BE2C (cell line): Measurements from ENCODE around the gene OAS2.

Experiments used
- DNase-seq: peaks from one replicate; pipeline ENCODE4 v3.0.0-alpha.2; 2020
- H3K27me3 ChIP-seq: fragments of 250-450 bp; sonication (Bioruptor Pico); 2 replicates; pipeline ENCODE4 v1.5.1; 2020; ENCODE audit warnings: mild to moderate bottlenecking
- H3K36me3 ChIP-seq: fragments of 250-450 bp; sonication (Bioruptor Pico); 2 replicates; pipeline ENCODE4 v1.5.1; 2020; ENCODE audit warnings: mild to moderate bottlenecking
- H3K4me1 ChIP-seq: fragments of 250-450 bp; sonication (Bioruptor Pico); 2 replicates; pipeline ENCODE4 v1.5.1; 2020
- H3K4me3 ChIP-seq: 2 replicates; pipeline ENCODE4 v1.5.1; 2011; ENCODE audit warnings: low read depth, low read length
- H3K9me3 ChIP-seq: fragments of 250-450 bp; sonication (Bioruptor Pico); 2 replicates; pipeline ENCODE4 v1.5.1; 2020
- TF ChIP-seq, protein P1 (sequence below): IDR thresholded peaks from 2 replicates; pipeline ENCODE4 v1.5.1; 2012; ENCODE audit warnings: mild to moderate bottlenecking, low read depth, low read length

Gene OAS2

DNA sequence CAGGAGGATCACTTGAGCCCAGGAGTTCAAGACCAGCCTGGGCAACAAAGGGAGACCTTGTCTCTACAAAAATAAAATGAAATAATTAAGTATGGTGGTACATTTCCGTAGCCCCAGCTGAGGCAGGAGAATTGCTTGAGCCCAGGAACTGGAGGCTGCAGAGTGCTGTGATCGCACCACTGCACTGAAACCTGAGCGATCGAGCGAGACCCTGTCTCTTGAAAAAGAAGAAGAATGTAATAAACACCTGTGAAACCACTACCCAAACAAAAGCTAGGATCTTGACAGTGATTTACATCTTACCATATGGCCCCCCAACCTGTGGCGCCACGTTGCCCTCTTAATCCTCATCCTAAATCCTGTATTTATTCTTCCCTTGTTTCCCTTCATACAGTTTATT lies 72.5 kb downstream of the OAS2 start:
- DNase-seq = no peak
- no peaks in the 10 kb centered on the region for H3K4me1 ChIP-seq
- TF ChIP-seq, protein P1, sequence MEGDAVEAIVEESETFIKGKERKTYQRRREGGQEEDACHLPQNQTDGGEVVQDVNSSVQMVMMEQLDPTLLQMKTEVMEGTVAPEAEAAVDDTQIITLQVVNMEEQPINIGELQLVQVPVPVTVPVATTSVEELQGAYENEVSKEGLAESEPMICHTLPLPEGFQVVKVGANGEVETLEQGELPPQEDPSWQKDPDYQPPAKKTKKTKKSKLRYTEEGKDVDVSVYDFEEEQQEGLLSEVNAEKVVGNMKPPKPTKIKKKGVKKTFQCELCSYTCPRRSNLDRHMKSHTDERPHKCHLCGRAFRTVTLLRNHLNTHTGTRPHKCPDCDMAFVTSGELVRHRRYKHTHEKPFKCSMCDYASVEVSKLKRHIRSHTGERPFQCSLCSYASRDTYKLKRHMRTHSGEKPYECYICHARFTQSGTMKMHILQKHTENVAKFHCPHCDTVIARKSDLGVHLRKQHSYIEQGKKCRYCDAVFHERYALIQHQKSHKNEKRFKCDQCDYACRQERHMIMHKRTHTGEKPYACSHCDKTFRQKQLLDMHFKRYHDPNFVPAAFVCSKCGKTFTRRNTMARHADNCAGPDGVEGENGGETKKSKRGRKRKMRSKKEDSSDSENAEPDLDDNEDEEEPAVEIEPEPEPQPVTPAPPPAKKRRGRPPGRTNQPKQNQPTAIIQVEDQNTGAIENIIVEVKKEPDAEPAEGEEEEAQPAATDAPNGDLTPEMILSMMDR = no peak
- no peak overlapping the region for H3K4me3 ChIP-seq
- no peaks in the 10 kb centered on the region for H3K36me3 ChIP-seq
- peaks cover 5% of the 10 kb centered on the region for H3K27me3 ChIP-seq
- H3K9me3 ChIP-seq = no peaks in the 10 kb centered on the region

GRCh38 chr12:113051759-113052158 lies 73.4 kb downstream of the OAS2 start:
- Histone ChIP-seq H3K27me3 (peaks cover 13% of the 10 kb centered on the region), H3K9me3 (no peaks in the 10 kb centered on the region), H3K4me1 (no peaks in the 10 kb centered on the region), H3K4me3 (no peak overlapping the region), H3K36me3 (no peaks in the 10 kb centered on the region)
- DNase-seq = no peak
- TF ChIP-seq, protein P1 = no peak

DNA sequence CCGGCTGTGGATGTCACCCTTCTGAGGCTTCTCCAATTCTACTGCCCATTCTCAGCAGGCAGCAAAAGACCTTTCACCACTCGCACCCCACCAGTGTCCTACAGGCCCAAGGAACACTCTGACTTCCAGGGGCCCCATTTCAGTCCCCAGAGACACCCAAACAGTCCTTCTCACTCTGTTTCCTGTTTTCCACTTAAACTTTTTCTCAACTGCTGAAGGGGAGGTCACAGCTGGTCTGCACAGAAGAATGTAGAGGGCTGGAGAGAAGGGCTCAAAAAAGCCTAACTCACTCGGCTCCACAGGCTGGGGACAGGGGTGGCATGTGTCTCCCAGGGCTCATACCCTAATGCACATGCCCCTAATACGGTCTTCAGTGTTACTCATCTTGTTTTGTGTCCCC lies 74.0 kb downstream of the OAS2 start:
- TF ChIP-seq, protein P1 = no peak
- Histone ChIP-seq H3K4me3 (no peak overlapping the region), H3K4me1 (no peaks in the 10 kb centered on the region), H3K36me3 (no peaks in the 10 kb centered on the region), H3K9me3 (no peaks in the 10 kb centered on the region), H3K27me3 (peaks cover 15% of the 10 kb centered on the region)
- DNase-seq = no peak

GRCh38 chr12:113054948-113055486 lies 76.7 kb downstream of the OAS2 start:
- Histone ChIP-seq H3K4me3 (no peak overlapping the region), H3K36me3 (no peaks in the 10 kb centered on the region), H3K27me3 (peaks cover 15% of the 10 kb centered on the region), H3K9me3 (no peaks in the 10 kb centered on the region), H3K4me1 (peaks cover 3% of the 10 kb centered on the region; the same call in 1 of the 2 replicates)
- DNase-seq = no peak
- TF ChIP-seq, protein P1 = no peak

GRCh38 chr12:113055594-113056380 lies 77.5 kb downstream of the OAS2 start:
- Histone ChIP-seq H3K4me1 (peaks cover 4% of the 10 kb centered on the region), H3K36me3 (no peaks in the 10 kb centered on the region), H3K4me3 (no peak overlapping the region), H3K9me3 (no peaks in the 10 kb centered on the region), H3K27me3 (peaks cover 15% of the 10 kb centered on the region)
- TF ChIP-seq, protein P1 = no peak
- DNase-seq = no peak

DNA sequence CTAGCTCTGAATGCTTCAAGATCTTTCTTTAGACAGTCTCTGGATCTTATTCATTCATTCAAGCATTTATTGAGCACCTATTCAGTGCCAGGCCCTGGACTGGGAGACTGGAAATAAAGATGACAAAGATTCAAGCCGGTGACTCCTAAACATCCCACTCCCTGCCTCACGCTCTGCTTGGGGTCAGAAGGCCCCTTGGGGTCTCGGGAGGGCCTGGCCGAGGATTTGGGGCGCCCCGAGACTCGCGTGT lies 78.0 kb downstream of the OAS2 start:
- H3K4me1 ChIP-seq = peaks cover 7% of the 10 kb centered on the region
- TF ChIP-seq, protein P1 = no peak
- peaks cover 15% of the 10 kb centered on the region for H3K27me3 ChIP-seq
- no peak for DNase-seq
- H3K4me3 ChIP-seq = peak overlapping the region; percentile 58
- H3K9me3 ChIP-seq = no peaks in the 10 kb centered on the region
- H3K36me3 ChIP-seq = no peaks in the 10 kb centered on the region
